Pancreas (tissue), 10 donors: ENCODE measurements around the gene CATSPER3. TPM values are rescaled to one million over a fixed set of nuclear protein-coding genes. Genes with fewer than 3 reads are reported as not detected.

Experiments
- ATAC-seq, 4 donors: fragments of 200-7000 bp; cut with Tn5 transposase; one replicate each; pipeline versions ENCODE4 v1.8.0 to v1.9.1; 2020; ENCODE audit warnings: mild to moderate bottlenecking in 4 of 4, moderate library complexity in 4 of 4
- DNase-seq, 6 donors: peaks; one replicate each; pipeline ENCODE4 v3.0.0-alpha.2; 2020
- FAIRE-seq: peaks from 2 replicates; lab custom pipeline; 2012; peaks lifted over from hg19 to GRCh38; lab: Jason Lieb, UNC
- H3K27ac ChIP-seq, 4 donors: fragments of 200-600 bp; sonication (generic); 1 replicate in 3 of 4; 2 replicates in 1 of 4; pipeline versions ENCODE4 v1.5.0 to v1.8.0; 2020
- H3K27me3 ChIP-seq, 4 donors: fragments of 200-600 bp; one replicate each; pipeline ENCODE4 v1.8.0; 2021
- H3K36me3 ChIP-seq, 3 donors: fragments of 200-600 bp; sonication (generic) in 1 of 3; one replicate each; pipeline versions ENCODE4 v1.5.0 to v1.8.0; 2020 to 2021
- H3K4me1 ChIP-seq, 3 donors: fragments of 200-600 bp; one replicate each; pipeline ENCODE4 v1.8.0; 2021
- H3K4me3 ChIP-seq, 4 donors: fragments of 200-600 bp; sonication (generic) in 2 of 4; one replicate each; pipeline versions ENCODE4 v1.5.0 to v1.8.0; 2020 to 2021
- H3K9me3 ChIP-seq, 4 donors: fragments of 200-600 bp; one replicate each; pipeline ENCODE4 v1.8.0; 2021
- CTCF ChIP-seq, 4 donors: fragments of 200-600 bp; sonication (generic) in 3 of 4; IDR thresholded peaks; one replicate each; pipeline versions ENCODE4 v1.5.0 to v1.8.0; 2021; ENCODE audit warnings: antibody characterized with exemption in 4 of 4
- WGBS, 2 donors: extraction: QIAGEN DNeasy Blood & Tissue Kit; methylation state at CpG; one replicate each; pipeline ENCODE4 v1.1.7; 2013; 5-methylcytosine and 5-hydroxymethylcytosine counted together
- intact Hi-C, 3 donors: fragments of 100-400 bp; cut with DNase I; formaldehyde crosslinking; loops; one replicate each; pipeline versions ENCODE4 v1.11.1 to v1.14.2; 2022
- polyA plus RNA-seq, 2 donors: library from polyadenylated mRNA; stranded (reverse); fragments of 200-250 nt; gene quantifications; one replicate each; pipeline ENCODE4 v1.2.3, GENCODE V29; 2013
- total RNA-seq, 6 donors: library from RNA; stranded (reverse); fragmentation: NEBNext Ultra II Directional in 4 of 6; extraction: Animal tissue kit (Norgen Biotek cat#: 25700) in 4 of 6; gene quantifications; one replicate each; pipeline versions ENCODE4 v1.2.1 to v1.2.4, GENCODE V29; 2021 to 2023
- donor health status: healthy with polysubstance abuse.
- donor health status: DM: no; HTN: no; CAD: no; lungs with moderate emphysema.
- donor health status: DM: no; HTN: no; CAD: no.
- donor health status: control.
- donor health status: control.
- donor health status: Bipolar disorder and iron deficiency.
- donor health status: DM: yes; HTN: yes; CAD: no.
- donor health status: DM: no; HTN: no; CAD: no.
- donor health status: DM: no; HTN: no; CAD: no.
- donor health status: DM: yes; HTN: yes; CAD: no.

Gene CATSPER3
- total RNA-seq = 1 to 10 TPM in 1 of 6 donors, under 1 TPM in 5; 0.29 to 1.3 (median 0.48) TPM
- polyA plus RNA-seq = 1 to 10 TPM; 1.7 to 2.2 TPM

GRCh38 chr5:134967607-134968006 lies at the start of gene CATSPER3:
CATSPER3 (plus strand) TSS chr5:134967907; CDS start chr5:134967992, 85 bp downstream.
- ATAC-seq = no peak
- H3K4me3 ChIP-seq = no peak within 1 kb of the TSS
- H3K4me1 ChIP-seq = no peaks in the 10 kb centered on the region
- intact Hi-C loops = no loop called here
- no peak for DNase-seq
- 94 to 97% methylated on average over 3 of the region's 3 CpGs for WGBS, 2 donors
- FAIRE-seq = no peak
- no peaks in the 10 kb centered on the region for H3K27me3 ChIP-seq
- TF ChIP-seq CTCF (IDR thresholded peaks at IDR 0.05) = no peak
- peaks cover 0 to 16% (median 3%) of the 10 kb centered on the region in 3 donors for H3K36me3 ChIP-seq
- H3K27ac ChIP-seq = no peak within 1 kb of the TSS
- H3K9me3 ChIP-seq = no peaks in the 10 kb centered on the region

GRCh38 chr5:134918861-134919260 lies 48.8 kb upstream of the CATSPER3 start:
- Histone ChIP-seq H3K4me3 (no peak overlapping the region), H3K4me1 (peaks cover 0 to 5% (median 0%) of the 10 kb centered on the region in 3 donors), H3K9me3 (no peaks in the 10 kb centered on the region), H3K27ac (no peak overlapping the region), H3K36me3 (peaks cover 0 to 11% (median 0%) of the 10 kb centered on the region in 3 donors), H3K27me3 (no peaks in the 10 kb centered on the region)
- intact Hi-C loops = loop anchor here in 1 of 3 donors (10.0 kb wide), 1 partner anchor 266 kb away; no protein-coding TSS in a partner anchor
- no peak for FAIRE-seq
- no peak for TF ChIP-seq CTCF (IDR thresholded peaks at IDR 0.05)
- no peak for ATAC-seq
- 88 to 92% methylated on average over 3 of the region's 3 CpGs for WGBS, 2 donors
- no peak for DNase-seq

- no peaks in the 10 kb centered on the region for H3K36me3 ChIP-seq
- DNase-seq (no peak), FAIRE-seq (no peak), ATAC-seq (no peak)
- no peaks in the 10 kb centered on the region for H3K27me3 ChIP-seq
- WGBS, 2 donors = 94 to 95% methylated on average over 9 of the region's 9 CpGs
- no peaks in the 10 kb centered on the region for H3K9me3 ChIP-seq
- peaks cover 0 to 5% (median 0%) of the 10 kb centered on the region in 3 donors for H3K4me1 ChIP-seq
- no peak overlapping the region for H3K4me3 ChIP-seq
- TF ChIP-seq CTCF (IDR thresholded peaks at IDR 0.05) = no peak
- intact Hi-C loops = no loop called here
- H3K27ac ChIP-seq = no peak overlapping the region
These were observed 46.7 kb upstream of the CATSPER3 start for GRCh38 chr5:134920848-134921575.

GRCh38 chr5:134932508-134932907 lies 35.2 kb upstream of the CATSPER3 start:
- 96 to 100% methylated on average over 3 of the region's 3 CpGs for WGBS, 2 donors
- ATAC-seq = no peak
- Histone ChIP-seq H3K4me3 (no peak overlapping the region), H3K36me3 (peaks cover 0 to 5% (median 0%) of the 10 kb centered on the region in 3 donors), H3K27ac (no peak overlapping the region), H3K9me3 (no peaks in the 10 kb centered on the region), H3K27me3 (no peaks in the 10 kb centered on the region), H3K4me1 (no peaks in the 10 kb centered on the region)
- FAIRE-seq = no peak
- intact Hi-C loops = no loop called here
- TF ChIP-seq CTCF (IDR thresholded peaks at IDR 0.05) = no peak
- no peak for DNase-seq

- no peak overlapping the region for H3K4me3 ChIP-seq
- intact Hi-C loops = no loop called here
- no peak for TF ChIP-seq CTCF (IDR thresholded peaks at IDR 0.05)
- no peak for DNase-seq
- H3K27ac ChIP-seq = no peak overlapping the region
- WGBS, 2 donors = 90 to 92% methylated on average over 5 of the region's 5 CpGs
- H3K27me3 ChIP-seq = no peaks in the 10 kb centered on the region
- no peaks in the 10 kb centered on the region for H3K4me1 ChIP-seq
- FAIRE-seq = no peak
- ATAC-seq = no peak
- no peaks in the 10 kb centered on the region for H3K9me3 ChIP-seq
- peaks cover 0 to 15% (median 0%) of the 10 kb centered on the region in 3 donors for H3K36me3 ChIP-seq
These were observed 33.5 kb upstream of the CATSPER3 start for GRCh38 chr5:134934202-134934601.
